Smooth muscle cell (in vitro differentiated cells): ENCODE data around the gene NUP205. TPM values are rescaled to one million over a fixed set of nuclear protein-coding genes. Genes with fewer than 3 reads are reported as not detected.

Experiments
- DNase-seq: peaks from one replicate; lab custom pipeline; 2025; ENCODE audit not compliant: unreplicated experiment; lab: John Stamatoyannopoulos, UW
- H2AFZ ChIP-seq: fragments of 200-600 bp; sonication (generic); 2 replicates; pipeline ENCODE4 v1.6.0; 2016; ENCODE audit warnings: antibody characterized with exemption, low read depth, mild to moderate bottlenecking
- H3F3A ChIP-seq: fragments of 200-600 bp; sonication (generic); 2 replicates; pipeline ENCODE4 v1.6.0; 2017; ENCODE audit warnings: antibody characterized with exemption, low read depth
- H3K27ac ChIP-seq: fragments of 200-600 bp; sonication (generic); 2 replicates; pipeline ENCODE4 v1.5.1; 2016; ENCODE audit warnings: low read depth, mild to moderate bottlenecking
- H3K27me3 ChIP-seq: fragments of 200-600 bp; sonication (generic); 2 replicates; pipeline ENCODE4 v1.6.1; 2016; ENCODE audit warnings: low read depth, mild to moderate bottlenecking
- H3K36me3 ChIP-seq: fragments of 200-600 bp; sonication (generic); 2 replicates; pipeline ENCODE4 v1.5.1; 2016; ENCODE audit warnings: low read depth
- H3K4me1 ChIP-seq: fragments of 200-600 bp; sonication (generic); 2 replicates; pipeline ENCODE4 v1.5.1; 2016; ENCODE audit warnings: low read depth
- H3K4me2 ChIP-seq: fragments of 200-600 bp; sonication (generic); 2 replicates; pipeline ENCODE4 v1.6.0; 2016; ENCODE audit warnings: mild to moderate bottlenecking
- H3K4me3 ChIP-seq: fragments of 200-600 bp; sonication (generic); 2 replicates; pipeline ENCODE4 v1.5.1; 2016; ENCODE audit warnings: mild to moderate bottlenecking
- H3K79me2 ChIP-seq: fragments of 200-600 bp; sonication (generic); 2 replicates; pipeline ENCODE4 v1.6.0; 2016; ENCODE audit warnings: low read depth, mild to moderate bottlenecking
- H3K9ac ChIP-seq: fragments of 200-600 bp; sonication (generic); 2 replicates; pipeline ENCODE4 v1.6.0; 2016; ENCODE audit warnings: low read depth
- H3K9me3 ChIP-seq: fragments of 200-600 bp; sonication (generic); replicated peaks from 2 replicates; pipeline ENCODE4 v1.5.1; 2016; ENCODE audit warnings: low read depth
- H4K20me1 ChIP-seq: fragments of 200-600 bp; sonication (generic); 2 replicates; pipeline ENCODE4 v1.6.0; 2016; ENCODE audit warnings: low read depth
- CTCF ChIP-seq: fragments of 200-600 bp; sonication (generic); IDR thresholded peaks from 2 replicates; pipeline ENCODE4 v1.5.1; 2017; ENCODE audit warnings: borderline replicate concordance, mild to moderate bottlenecking, antibody characterized with exemption; ENCODE audit not compliant: insufficient read depth, poor library complexity, severe bottlenecking
- WGBS: methylation state at CpG from one replicate; pipeline ENCODE4 v1.1.7; 2016; ENCODE audit warnings: low lambda C conversion rate; 5-methylcytosine and 5-hydroxymethylcytosine counted together
- polyA plus RNA-seq: library from polyadenylated mRNA; unstranded; fragments of >200 nt; fragmentation: Nextera tagmentation; extraction: Ambion mirVana; gene quantifications from 2 replicates; pipeline ENCODE4 v1.2.1, GENCODE V29; 2016
- total RNA-seq: library from RNA; depleted of rRNA; stranded (reverse); fragments of >200 nt; gene quantifications from 2 replicates; pipeline ENCODE4 v1.2.3, GENCODE V29; 2014

Gene NUP205
- total and polyA plus RNA-seq, 2 experiments from 2014 or later, result 17.3 to 69.6 TPM

GRCh38 chr7:135670179-135670578, 112.5 kb downstream of the NUP205 start:
- H3K4me3 ChIP-seq, result no peak overlapping the region
- peak overlapping the region; percentile 14 for H3K4me2 ChIP-seq
- TF ChIP-seq CTCF, result no peak
- H3K27ac ChIP-seq, result peak overlapping the region; percentile 61
- H3K4me1 ChIP-seq, result peaks cover 4% of the 10 kb centered on the region
- no peaks in the 10 kb centered on the region for H3K9me3 ChIP-seq
- H3F3A ChIP-seq, result no peaks in the 10 kb centered on the region
- no peak for DNase-seq
- H3K9ac ChIP-seq, result no peak overlapping the region
- no peaks in the 10 kb centered on the region for H3K27me3 ChIP-seq
- no peaks in the 10 kb centered on the region for H3K36me3 ChIP-seq
- no peak overlapping the region for H2AFZ ChIP-seq
- no peaks in the 10 kb centered on the region for H4K20me1 ChIP-seq
- H3K79me2 ChIP-seq, result peaks cover 82% of the 10 kb centered on the region
- WGBS, result 32% methylated on average over 1 of the region's 1 CpG

GRCh38 chr7:135672560-135673359, 115.0 kb downstream of the NUP205 start:
- H3F3A ChIP-seq, result no peaks in the 10 kb centered on the region
- H3K9ac ChIP-seq, result no peak overlapping the region
- peak overlapping the region; percentile 55 for H3K27ac ChIP-seq
- H3K27me3 ChIP-seq, result no peaks in the 10 kb centered on the region
- DNase-seq, result no peak
- no peaks in the 10 kb centered on the region for H4K20me1 ChIP-seq
- H3K36me3 ChIP-seq, result no peaks in the 10 kb centered on the region
- H3K4me3 ChIP-seq, result no peak overlapping the region
- no peaks in the 10 kb centered on the region for H3K9me3 ChIP-seq
- H3K4me1 ChIP-seq, result peaks cover 4% of the 10 kb centered on the region
- H3K4me2 ChIP-seq, result peak overlapping the region; percentile 9
- peaks cover 64% of the 10 kb centered on the region for H3K79me2 ChIP-seq
- H2AFZ ChIP-seq, result no peak overlapping the region
- peak; percentile 82 for TF ChIP-seq CTCF
- 54% methylated on average over 3 of the region's 3 CpGs for WGBS

GRCh38 chr7:135673360-135673706, 115.6 kb downstream of the NUP205 start:
- no peaks in the 10 kb centered on the region for H4K20me1 ChIP-seq
- H3K9ac ChIP-seq, result no peak overlapping the region
- no peaks in the 10 kb centered on the region for H3K9me3 ChIP-seq
- H3K4me1 ChIP-seq, result peaks cover 4% of the 10 kb centered on the region
- H3K27me3 ChIP-seq, result no peaks in the 10 kb centered on the region
- H3K27ac ChIP-seq, result peak overlapping the region; percentile 55
- peak overlapping the region; percentile 9 for H3K4me2 ChIP-seq
- DNase-seq, result no peak
- no peaks in the 10 kb centered on the region for H3K36me3 ChIP-seq
- peaks cover 3% of the 10 kb centered on the region for H3F3A ChIP-seq
- no peak overlapping the region for H2AFZ ChIP-seq
- peaks cover 63% of the 10 kb centered on the region for H3K79me2 ChIP-seq
- no peak overlapping the region for H3K4me3 ChIP-seq
- no peak for TF ChIP-seq CTCF
- 83% methylated on average over 6 of the region's 6 CpGs for WGBS
